HL-60/S4 (cell line): ENCODE measurements around the gene THSD4.

Experiments
- in situ Hi-C: fragments of 300-500 bp; cut with MboI; formaldehyde crosslinking; loops from 2 replicates; pipeline ENCODE4 v1.14.3; 2022; ENCODE audit warnings: low sequenced_read_pairs

THSD4 gene

GRCh38 chr15:71443538-71443937 is 328.3 kb downstream of the THSD4 start:
- in situ Hi-C loops = loop anchor here (25.0 kb wide), 1 partner anchor 756 kb away; no protein-coding TSS in a partner anchor

- in situ Hi-C loops = loop anchor here (25.0 kb wide), 1 partner anchor 757 kb away; no protein-coding TSS in a partner anchor
These were observed 328.9 kb downstream of the THSD4 start for GRCh38 chr15:71444032-71444810.

GRCh38 chr15:71444866-71445590 is 329.8 kb downstream of the THSD4 start:
- in situ Hi-C loops = loop anchor here (25.0 kb wide), 1 partner anchor 758 kb away; no protein-coding TSS in a partner anchor

DNA sequence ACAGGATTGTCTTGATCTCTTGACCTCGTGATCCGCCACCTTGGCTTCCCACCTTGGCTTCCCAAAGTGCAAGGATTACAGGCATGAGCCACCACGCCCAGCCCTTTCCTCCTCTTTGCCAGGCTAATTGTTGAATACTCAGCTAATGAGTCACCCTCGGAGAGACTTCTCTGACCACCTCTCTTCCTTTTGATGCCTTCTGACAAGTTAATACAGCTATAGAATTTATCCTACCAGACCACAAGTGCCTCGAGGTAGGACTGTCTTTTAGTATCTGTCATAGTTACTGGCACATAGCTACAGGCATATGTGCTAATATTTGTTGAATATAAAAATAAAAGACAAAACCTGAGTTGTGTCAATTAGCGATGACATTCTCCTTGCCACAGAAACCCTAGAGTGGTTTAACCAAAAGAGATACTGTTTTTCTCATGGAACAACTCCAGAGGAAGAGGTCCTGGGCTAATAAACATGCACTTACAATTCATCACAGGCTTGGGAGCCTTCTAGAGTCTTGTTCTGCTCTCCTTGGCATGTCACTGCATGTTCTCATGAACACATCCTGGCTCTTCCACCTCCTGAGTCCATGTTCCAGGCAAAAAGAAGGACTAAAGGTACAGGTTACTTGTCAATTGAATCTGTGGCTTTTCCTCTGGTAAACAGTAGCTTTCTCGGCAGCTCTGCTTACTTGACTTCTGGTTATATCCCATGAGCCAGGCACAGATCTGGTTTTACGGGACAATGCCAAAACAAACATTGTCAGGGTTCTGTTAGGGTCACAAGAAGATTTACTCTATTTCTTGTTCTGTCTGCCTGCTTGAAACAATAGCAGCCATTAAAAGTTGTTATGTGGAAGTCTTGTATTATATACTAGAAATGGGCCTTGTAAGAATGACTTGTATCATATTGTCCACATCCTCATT is 332.3 kb downstream of the THSD4 start:
- in situ Hi-C loops = loop anchor here (25.0 kb wide), 1 partner anchor 760 kb away; no protein-coding TSS in a partner anchor

DNA sequence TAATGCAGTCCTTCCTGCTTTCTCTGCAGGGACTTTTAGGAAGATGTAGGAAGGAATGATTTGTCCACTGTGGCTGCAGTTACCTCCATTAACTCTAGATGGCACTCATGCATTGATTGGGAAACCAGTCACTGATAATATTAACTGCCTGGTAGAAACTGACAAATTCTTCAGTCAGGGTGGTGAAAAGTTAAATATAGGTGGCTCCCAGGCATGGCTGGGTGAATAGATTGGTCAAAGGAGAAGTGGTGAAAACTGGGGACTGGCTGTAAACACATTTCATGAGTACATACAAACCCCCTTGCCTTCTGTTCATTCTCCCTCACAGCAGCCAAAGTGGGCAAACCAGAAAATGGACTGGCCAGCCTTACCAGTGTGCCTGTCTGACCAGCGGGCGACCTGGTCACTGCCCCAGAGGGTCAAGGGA is 333.4 kb downstream of the THSD4 start:
- in situ Hi-C loops = loop anchor here (25.0 kb wide), 1 partner anchor 761 kb away; no protein-coding TSS in a partner anchor

GRCh38 chr15:71449363-71449762 is 334.1 kb downstream of the THSD4 start:
- in situ Hi-C loops = loop anchor here (25.0 kb wide), 1 partner anchor 762 kb away; no protein-coding TSS in a partner anchor

GRCh38 chr15:71449956-71450355 is 334.7 kb downstream of the THSD4 start:
- in situ Hi-C loops = loop anchor here (25.0 kb wide), 1 partner anchor 763 kb away; no protein-coding TSS in a partner anchor

DNA sequence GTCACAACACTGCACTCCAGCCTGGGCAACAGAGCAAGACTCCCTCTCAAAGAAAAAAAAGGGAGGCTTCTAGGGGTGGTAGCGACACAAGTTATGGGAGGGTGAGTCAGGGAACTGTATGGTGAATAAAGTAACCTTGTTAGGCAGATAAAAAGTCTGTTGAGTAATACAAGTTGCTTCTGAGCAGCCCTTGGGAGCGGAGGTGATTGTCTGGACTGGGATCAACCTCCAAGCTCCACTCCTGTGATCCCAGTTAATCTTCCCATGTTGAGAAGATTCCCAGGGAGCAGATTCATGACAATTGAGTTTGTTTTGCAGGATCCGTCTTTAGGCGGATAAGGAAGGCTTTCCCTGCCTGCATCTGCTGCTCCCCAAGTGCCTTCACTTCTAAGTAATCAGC is 335.9 kb downstream of the THSD4 start:
- in situ Hi-C loops = no loop called here

- in situ Hi-C loops = no loop called here
These were observed 337.6 kb downstream of the THSD4 start for GRCh38 chr15:71452893-71453292.

- in situ Hi-C loops = no loop called here
These were observed 339.3 kb downstream of the THSD4 start for GRCh38 chr15:71454462-71454996.

- in situ Hi-C loops = no loop called here
These were observed 339.8 kb downstream of the THSD4 start for GRCh38 chr15:71455107-71455506.

- in situ Hi-C loops = no loop called here
These were observed 340.6 kb downstream of the THSD4 start for GRCh38 chr15:71455878-71456277.

- in situ Hi-C loops = no loop called here
These were observed 341.1 kb downstream of the THSD4 start for GRCh38 chr15:71456362-71456761.

GRCh38 chr15:71456811-71457210 is 341.5 kb downstream of the THSD4 start:
- in situ Hi-C loops = no loop called here

DNA sequence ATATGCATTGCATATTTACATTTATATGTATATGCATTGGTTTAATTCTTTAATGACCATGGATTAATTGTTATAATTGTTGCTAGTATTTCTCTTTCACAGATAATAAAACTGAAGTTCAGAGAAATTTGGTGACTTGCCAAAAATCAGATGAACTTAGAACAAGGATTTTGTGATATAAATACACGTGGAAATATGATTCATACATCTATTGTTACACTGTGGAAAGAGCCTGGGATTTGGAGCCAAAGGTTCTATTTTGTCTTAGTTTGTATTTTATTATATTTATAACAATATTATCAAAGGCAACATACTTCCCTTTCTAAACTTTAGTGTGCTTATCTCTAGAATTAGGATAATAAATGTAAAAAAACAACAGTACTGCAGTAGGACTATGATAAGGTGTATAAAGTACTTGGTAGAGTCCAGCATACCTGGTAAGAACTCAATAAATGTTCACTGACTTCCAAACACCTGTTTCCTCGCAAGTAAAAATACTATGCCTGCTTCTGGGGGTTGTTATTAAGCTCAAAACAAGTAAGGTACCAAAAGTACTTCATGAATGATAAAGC is 342.9 kb downstream of the THSD4 start:
- in situ Hi-C loops = no loop called here

GRCh38 chr15:71461748-71462147 is 346.5 kb downstream of the THSD4 start:
- in situ Hi-C loops = no loop called here

GRCh38 chr15:71462638-71463037 is 347.4 kb downstream of the THSD4 start:
- in situ Hi-C loops = no loop called here

DNA sequence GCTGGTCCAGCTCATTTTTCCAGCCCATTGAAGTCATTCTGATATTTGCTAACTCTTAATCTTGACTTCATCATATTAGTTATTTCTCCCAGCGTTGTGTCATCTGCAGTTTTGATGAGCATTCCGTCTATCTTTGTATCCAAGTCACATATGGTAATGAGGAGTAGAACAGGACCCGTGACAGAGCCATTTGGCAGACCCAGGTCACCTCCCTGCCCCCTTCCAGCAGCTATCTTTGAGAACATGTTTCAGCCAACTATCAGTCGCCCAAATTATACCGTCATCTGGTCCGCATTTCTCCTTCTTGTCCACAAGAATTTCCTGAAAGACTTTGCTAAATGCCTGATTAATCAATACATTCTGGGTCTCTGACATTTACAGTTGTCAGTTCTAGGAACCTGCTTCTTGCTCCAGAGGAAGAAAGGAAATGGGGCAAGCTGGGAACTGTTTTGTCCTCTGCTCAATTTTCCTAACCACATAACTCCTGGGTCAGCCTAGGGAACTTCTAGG is 347.9 kb downstream of the THSD4 start:
- in situ Hi-C loops = no loop called here

DNA sequence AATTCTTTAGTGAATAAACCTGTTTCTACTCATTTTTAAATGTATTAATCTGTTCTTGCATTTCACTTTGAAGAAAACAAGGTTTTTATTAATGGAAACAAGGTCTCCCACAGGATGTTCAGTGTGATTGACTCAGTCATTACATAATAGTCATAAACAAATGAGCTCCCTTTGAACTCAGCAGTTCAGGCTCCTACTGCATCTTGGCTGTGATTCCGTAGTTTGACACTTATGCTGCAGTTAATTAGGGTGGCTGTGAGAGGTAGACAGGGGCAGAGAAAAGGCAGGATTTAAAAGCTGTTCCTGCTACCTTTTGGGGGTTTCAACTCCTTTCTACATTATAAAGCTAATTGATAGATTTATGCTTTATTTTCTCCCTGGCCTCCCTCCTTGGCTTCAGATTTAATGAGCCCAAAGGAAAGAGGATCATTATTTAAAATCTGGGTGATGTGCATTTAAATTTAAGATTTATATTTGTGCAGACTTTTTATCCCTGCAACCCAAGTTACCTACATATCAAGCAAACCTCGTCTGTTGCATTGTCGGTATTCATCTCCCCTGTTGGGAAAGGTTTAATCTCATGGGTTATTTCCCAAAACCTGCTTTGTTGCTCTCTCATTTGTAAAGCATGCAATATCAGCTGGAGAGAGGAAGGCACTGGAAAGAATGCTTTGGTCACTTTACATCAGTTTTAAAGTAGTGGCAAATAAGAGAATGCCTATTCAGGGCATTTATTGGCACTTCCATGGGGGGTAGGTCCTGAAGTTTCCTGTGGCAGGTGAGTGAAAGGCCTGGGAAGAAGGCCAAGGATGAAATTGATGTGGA is 350.1 kb downstream of the THSD4 start:
- in situ Hi-C loops = no loop called here
